ENCODE measurements around the gene MVB12B. TPM values are rescaled to one million over a fixed set of nuclear protein-coding genes. Genes with fewer than 3 reads are reported as not detected.
"Not testable (repeated sequence)": the region's sequence is repeated elsewhere in the genome, so short reads cannot be mapped to it uniquely, and the experiment has no call there.

The MVB12B gene
- total and polyA plus RNA-seq, 2 of the 13 experiments (the other 11 are each of a cell fraction or from before 2014, with no cell fraction given), result 12.1 to 30.1 TPM

- in situ Hi-C loops (cut with HindIII; ENCODE audit: extremely low pct_ligation_motif_present, low pct_unique_long_range_greater_than_20kb); POLR2A ChIA-PET; H3K4me2 ChIP-seq (ENCODE audit: low read depth, low read length); H2AFZ ChIP-seq (ENCODE audit: low read length); DNase-seq (ENCODE audit: low spot score); FAIRE-seq; ATAC-seq; H3K4me3 ChIP-seq (replicated peaks in 1 of 3; ENCODE audit: insufficient read depth in 1 of 3, low read depth in 2 of 3, low read length in 3 of 3); H3K27ac ChIP-seq (ENCODE audit: extremely low read length, insufficient read depth, low read length); BruUV-seq (replicated peaks); CTCF ChIA-PET (ENCODE audit: low intra/inter-chr PET ratio, low total read pairs); intact Hi-C loops (cut with micrococcal nuclease; ENCODE audit: unreplicated experiment); H3K27me3 ChIP-seq (ENCODE audit: control insufficient read depth in 1 of 2, insufficient read depth in 2 of 2, low read length in 2 of 2); H3K4me1 ChIP-seq (ENCODE audit: insufficient read depth, low read length); H4K20me1 ChIP-seq (ENCODE audit: insufficient read depth, low read length); H3K9ac ChIP-seq (ENCODE audit: insufficient read depth, low read depth, low read length); H3K9me3 ChIP-seq (ENCODE audit: low read length); H3K79me2 ChIP-seq (ENCODE audit: insufficient read depth, low read length): not testable (repeated sequence)
- peaks cover 3 to 53% of the 10 kb centered on the region in 2 experiments; a peak in 3 of 5 replicates for H3K36me3 ChIP-seq (replicated peaks in 1 of 2; ENCODE audit: control insufficient read depth in 1 of 2, insufficient read depth in 2 of 2, low read length in 2 of 2)
- WGBS (ENCODE audit: low lambda C conversion rate), result 91% methylated on average over 3 of the region's 3 CpGs
Observed at GRCh38 chr9:126477432-126477831, 150.8 kb downstream of the MVB12B start.

GRCh38 chr9:126478216-126478981 is 151.8 kb downstream of the MVB12B start:
- no peaks in the 10 kb centered on the region for H3K27me3 ChIP-seq (ENCODE audit: control insufficient read depth in 1 of 2, insufficient read depth in 2 of 2, low read length in 2 of 2)
- H4K20me1 ChIP-seq (ENCODE audit: insufficient read depth, low read length), result no peaks in the 10 kb centered on the region
- no peak overlapping the region for H3K4me3 ChIP-seq (replicated peaks in 1 of 3; ENCODE audit: insufficient read depth in 1 of 3, low read depth in 2 of 3, low read length in 3 of 3)
- peaks cover 5 to 50% of the 10 kb centered on the region in 2 experiments; a peak in 4 of 5 replicates for H3K36me3 ChIP-seq (replicated peaks in 1 of 2; ENCODE audit: control insufficient read depth in 1 of 2, insufficient read depth in 2 of 2, low read length in 2 of 2)
- H3K9me3 ChIP-seq (ENCODE audit: low read length), result no peaks in the 10 kb centered on the region
- no peaks in the 10 kb centered on the region for H3K4me1 ChIP-seq (ENCODE audit: insufficient read depth, low read length)
- no peak overlapping the region for H2AFZ ChIP-seq (ENCODE audit: low read length)
- WGBS (ENCODE audit: low lambda C conversion rate), result 96% methylated on average over 8 of the region's 8 CpGs
- no peak overlapping the region for H3K9ac ChIP-seq (ENCODE audit: insufficient read depth, low read depth, low read length)
- intact Hi-C loops (cut with micrococcal nuclease; ENCODE audit: unreplicated experiment), result no loop called here
- no TSS peak for BruUV-seq (replicated peaks)
- in situ Hi-C loops (cut with HindIII; ENCODE audit: extremely low pct_ligation_motif_present, low pct_unique_long_range_greater_than_20kb), result no loop called here
- ChIA-PET CTCF (ENCODE audit: low intra/inter-chr PET ratio, low total read pairs) (no interaction called here), POLR2A (no interaction called here)
- no peak overlapping the region for H3K27ac ChIP-seq (ENCODE audit: extremely low read length, insufficient read depth, low read length)
- H3K79me2 ChIP-seq (ENCODE audit: insufficient read depth, low read length), result no peaks in the 10 kb centered on the region
- FAIRE-seq (no peak), DNase-seq (ENCODE audit: low spot score) (no peak), ATAC-seq (no peak)
- H3K4me2 ChIP-seq (ENCODE audit: low read depth, low read length), result no peak overlapping the region
- TF ChIP-seq NFRKB (IDR thresholded peaks at IDR 0.05), result no peak
- TF ChIP-seq, protein P1, sequence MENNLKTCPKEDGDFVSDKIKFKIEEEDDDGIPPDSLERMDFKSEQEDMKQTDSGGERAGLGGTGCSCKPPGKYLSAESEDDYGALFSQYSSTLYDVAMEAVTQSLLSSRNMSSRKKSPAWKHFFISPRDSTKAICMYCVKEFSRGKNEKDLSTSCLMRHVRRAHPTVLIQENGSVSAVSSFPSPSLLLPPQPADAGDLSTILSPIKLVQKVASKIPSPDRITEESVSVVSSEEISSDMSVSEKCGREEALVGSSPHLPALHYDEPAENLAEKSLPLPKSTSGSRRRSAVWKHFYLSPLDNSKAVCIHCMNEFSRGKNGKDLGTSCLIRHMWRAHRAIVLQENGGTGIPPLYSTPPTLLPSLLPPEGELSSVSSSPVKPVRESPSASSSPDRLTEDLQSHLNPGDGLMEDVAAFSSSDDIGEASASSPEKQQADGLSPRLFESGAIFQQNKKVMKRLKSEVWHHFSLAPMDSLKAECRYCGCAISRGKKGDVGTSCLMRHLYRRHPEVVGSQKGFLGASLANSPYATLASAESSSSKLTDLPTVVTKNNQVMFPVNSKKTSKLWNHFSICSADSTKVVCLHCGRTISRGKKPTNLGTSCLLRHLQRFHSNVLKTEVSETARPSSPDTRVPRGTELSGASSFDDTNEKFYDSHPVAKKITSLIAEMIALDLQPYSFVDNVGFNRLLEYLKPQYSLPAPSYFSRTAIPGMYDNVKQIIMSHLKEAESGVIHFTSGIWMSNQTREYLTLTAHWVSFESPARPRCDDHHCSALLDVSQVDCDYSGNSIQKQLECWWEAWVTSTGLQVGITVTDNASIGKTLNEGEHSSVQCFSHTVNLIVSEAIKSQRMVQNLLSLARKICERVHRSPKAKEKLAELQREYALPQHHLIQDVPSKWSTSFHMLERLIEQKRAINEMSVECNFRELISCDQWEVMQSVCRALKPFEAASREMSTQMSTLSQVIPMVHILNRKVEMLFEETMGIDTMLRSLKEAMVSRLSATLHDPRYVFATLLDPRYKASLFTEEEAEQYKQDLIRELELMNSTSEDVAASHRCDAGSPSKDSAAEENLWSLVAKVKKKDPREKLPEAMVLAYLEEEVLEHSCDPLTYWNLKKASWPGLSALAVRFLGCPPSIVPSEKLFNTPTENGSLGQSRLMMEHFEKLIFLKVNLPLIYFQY (CRISPR knock-in tag; IDR thresholded peaks at IDR 0.05; ENCODE audit: borderline replicate concordance), result no peak
- no peak for TF ChIP-seq MLXIP (CRISPR knock-in tag; IDR thresholded peaks at IDR 0.05; ENCODE audit: borderline replicate concordance)
- TF ChIP-seq ZNF570 (CRISPR knock-in tag; IDR thresholded peaks at IDR 0.05; ENCODE audit: borderline replicate concordance), result no peak
- no peak for TF ChIP-seq JDP2 (CRISPR knock-in tag; IDR thresholded peaks at IDR 0.05; ENCODE audit: borderline replicate concordance)
- no peak for TF ChIP-seq TMF1 (CRISPR knock-in tag; IDR thresholded peaks at IDR 0.05; ENCODE audit: low read depth)
- no peak for TF ChIP-seq ZNF614 (CRISPR knock-in tag; IDR thresholded peaks at IDR 0.05; ENCODE audit: borderline replicate concordance)
- no peak for TF ChIP-seq ETV5 (CRISPR knock-in tag; IDR thresholded peaks at IDR 0.05; ENCODE audit: borderline replicate concordance)
- no peak for TF ChIP-seq ZKSCAN5 (CRISPR knock-in tag; IDR thresholded peaks at IDR 0.05)
- no peak for TF ChIP-seq ZSCAN9 (CRISPR knock-in tag; IDR thresholded peaks at IDR 0.05; ENCODE audit: borderline replicate concordance)
- no peak for TF ChIP-seq ZNF567 (CRISPR knock-in tag; IDR thresholded peaks at IDR 0.05; ENCODE audit: borderline replicate concordance)
